H1 (cell line): ENCODE measurements around the gene STX16. TPM values are rescaled to one million over a fixed set of nuclear protein-coding genes. Genes with fewer than 3 reads are reported as not detected.

Experiments
- BCL11A ChIP-seq, 2 experiments: IDR thresholded peaks; one replicate each; pipeline ENCODE4 v1.6.1; 2011; ENCODE audit warnings: low read depth in 2 of 2, low read length in 2 of 2, mild to moderate bottlenecking in 2 of 2
- BRCA1 ChIP-seq: IDR thresholded peaks from 2 replicates; pipeline ENCODE4 v1.6.1; 2012; ENCODE audit warnings: low read depth, low read length, improper control_type of control experiment
- SUZ12 ChIP-seq: fragments of 200-600 bp; sonication (generic); IDR thresholded peaks from 2 replicates; pipeline ENCODE4 v1.6.1; 2012; ENCODE audit warnings: mild to moderate bottlenecking, inconsistent platforms, low read length, moderate library complexity, mixed read lengths
- polyA plus RNA-seq, 7 experiments: library from polyadenylated mRNA; depleted of rRNA in 3 of 7; stranded (reverse) in 5 of 7; unstranded in 2 of 7; fragments of >200 nt in 5 of 7; fragments of 200-250 nt in 2 of 7; gene quantifications; 1 replicate in 5 of 7; 2 replicates in 1 of 7; 4 replicates in 1 of 7; pipeline versions ENCODE4 v1.2.1 to v1.2.3, GENCODE V29; 2011 to 2013; ENCODE audit warnings: missing spikeins in 2 of 7, mixed read lengths in 2 of 7
- total RNA-seq: library from RNA; stranded (reverse); fragmentation: NEBNext Ultra II Directional; extraction: Animal tissue kit (Norgen Biotek cat#: 25700); gene quantifications from 2 replicates; pipeline ENCODE4 v1.2.1, GENCODE V29; 2021

Gene STX16
- total and polyA plus RNA-seq, 2 of the 8 experiments (the other 6 are each of a cell fraction or from before 2014, with no cell fraction given): 45.2 to 61.6 TPM

- no peak for TF ChIP-seq BCL11A (IDR thresholded peaks at IDR 0.05; ENCODE audit: low read depth in 2 of 2, low read length in 2 of 2)
- TF ChIP-seq BRCA1: no peak
- no peak for TF ChIP-seq SUZ12
Observed at GRCh38 chr20:58645412-58645968, 5.6 kb upstream of the STX16 start (continued).
